ENCODE measurements around the gene AGAP3. TPM values are rescaled to one million over a fixed set of nuclear protein-coding genes. Genes with fewer than 3 reads are reported as not detected.

AGAP3 gene
- total RNA-seq, 3 donors from 2014 or later (not counting 1 experiment from before 2014, with no cell fraction given) = 27.7 to 46.9 (median 42.8) TPM

DNA sequence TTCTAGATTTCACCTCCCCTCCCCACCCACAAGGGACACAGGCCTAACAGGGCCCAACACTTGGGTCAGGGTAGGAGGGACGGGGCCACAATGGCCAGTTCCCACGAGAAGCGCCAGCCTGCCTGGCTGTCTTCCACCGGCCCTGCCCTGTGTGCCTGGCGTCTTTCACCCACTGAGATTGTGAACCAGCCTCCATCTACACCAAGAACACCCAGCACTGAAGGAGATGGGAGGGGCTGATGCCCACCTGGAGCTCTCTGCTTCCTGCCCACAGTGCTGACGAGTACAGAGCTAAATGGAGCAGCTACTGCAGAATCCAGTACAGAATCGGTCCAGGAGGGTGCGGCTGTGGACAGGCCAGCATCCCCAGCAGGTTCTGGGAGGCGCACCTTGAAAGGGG is 40.3 kb upstream of the AGAP3 start:
- Mint-ChIP-seq H3K9me3 (no peaks in the 10 kb centered on the region), H3K4me3 (no peak overlapping the region), H3K4me1 (peaks cover 0 to 5% of the 10 kb centered on the region in 2 donors), H3K27me3 (ENCODE audit: low read depth in 2 of 2) (peaks cover 0 to 3% of the 10 kb centered on the region in 2 donors), H3K36me3 (no peaks in the 10 kb centered on the region), H3K27ac (no peak overlapping the region)
- TF ChIP-seq, protein P1, sequence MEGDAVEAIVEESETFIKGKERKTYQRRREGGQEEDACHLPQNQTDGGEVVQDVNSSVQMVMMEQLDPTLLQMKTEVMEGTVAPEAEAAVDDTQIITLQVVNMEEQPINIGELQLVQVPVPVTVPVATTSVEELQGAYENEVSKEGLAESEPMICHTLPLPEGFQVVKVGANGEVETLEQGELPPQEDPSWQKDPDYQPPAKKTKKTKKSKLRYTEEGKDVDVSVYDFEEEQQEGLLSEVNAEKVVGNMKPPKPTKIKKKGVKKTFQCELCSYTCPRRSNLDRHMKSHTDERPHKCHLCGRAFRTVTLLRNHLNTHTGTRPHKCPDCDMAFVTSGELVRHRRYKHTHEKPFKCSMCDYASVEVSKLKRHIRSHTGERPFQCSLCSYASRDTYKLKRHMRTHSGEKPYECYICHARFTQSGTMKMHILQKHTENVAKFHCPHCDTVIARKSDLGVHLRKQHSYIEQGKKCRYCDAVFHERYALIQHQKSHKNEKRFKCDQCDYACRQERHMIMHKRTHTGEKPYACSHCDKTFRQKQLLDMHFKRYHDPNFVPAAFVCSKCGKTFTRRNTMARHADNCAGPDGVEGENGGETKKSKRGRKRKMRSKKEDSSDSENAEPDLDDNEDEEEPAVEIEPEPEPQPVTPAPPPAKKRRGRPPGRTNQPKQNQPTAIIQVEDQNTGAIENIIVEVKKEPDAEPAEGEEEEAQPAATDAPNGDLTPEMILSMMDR (IDR thresholded peaks at IDR 0.05) = no peak
- Histone ChIP-seq H3K9me3 (ENCODE audit: control insufficient read depth, insufficient read depth, low read length) (no peaks in the 10 kb centered on the region), H3K36me3 (ENCODE audit: control insufficient read depth, insufficient read depth, low read length) (peaks cover 6% of the 10 kb centered on the region), H3K4me3 (ENCODE audit: low read length) (no peak overlapping the region), H3K27ac (ENCODE audit: low read length) (no peak overlapping the region), H3K27me3 (ENCODE audit: control insufficient read depth, insufficient read depth, low read length) (no peaks in the 10 kb centered on the region), H3K4me1 (ENCODE audit: control insufficient read depth, insufficient read depth, low read length) (no peaks in the 10 kb centered on the region)
- ATAC-seq = no peak
- intact Hi-C loops (cut with micrococcal nuclease) = no loop called here
- 92% methylated on average over 7 of the region's 9 CpGs for WGBS (ENCODE audit: insufficient coverage)
- no peak for DNase-seq

- WGBS (ENCODE audit: insufficient coverage) = 64% methylated on average over 13 of the region's 14 CpGs
Measured at GRCh38 chr7:151046603-151047573, 39.4 kb upstream of the AGAP3 start.

GRCh38 chr7:151047976-151048815 is 38.1 kb upstream of the AGAP3 start, which contains the start of gene ASIC3:
TSS of gene ASIC3 (plus strand) at chr7:151048531. CDS start at chr7:151048886, 355 bp downstream.
- H3K4me3 ChIP-seq (ENCODE audit: low read length) = no peak within 1 kb of the TSS
- intact Hi-C loops (cut with micrococcal nuclease) = no loop called here
- H3K9me3 ChIP-seq (ENCODE audit: control insufficient read depth, insufficient read depth, low read length) = no peaks in the 10 kb centered on the region
- peaks cover 6% of the 10 kb centered on the region for H3K36me3 ChIP-seq (ENCODE audit: control insufficient read depth, insufficient read depth, low read length)
- 95% methylated on average over 22 of the region's 22 CpGs for WGBS (ENCODE audit: insufficient coverage)
- Mint-ChIP-seq H3K4me1 (peaks cover 0 to 10% of the 10 kb centered on the region in 2 donors), H3K36me3 (no peaks in the 10 kb centered on the region), H3K9me3 (no peaks in the 10 kb centered on the region), H3K27ac (no peak within 1 kb of the TSS), H3K27me3 (ENCODE audit: low read depth in 2 of 2) (peaks cover 0 to 9% of the 10 kb centered on the region in 2 donors), H3K4me3 (no peak within 1 kb of the TSS)
- H3K27ac ChIP-seq (ENCODE audit: low read length) = no peak within 1 kb of the TSS
- H3K27me3 ChIP-seq (ENCODE audit: control insufficient read depth, insufficient read depth, low read length) = no peaks in the 10 kb centered on the region
- no peak for ATAC-seq
- H3K4me1 ChIP-seq (ENCODE audit: control insufficient read depth, insufficient read depth, low read length) = peaks cover 4% of the 10 kb centered on the region
- no peak for DNase-seq
- TF ChIP-seq, protein P1 (IDR thresholded peaks at IDR 0.05) = no peak

More at GRCh38 chr7:151046603-151047573, 39.4 kb upstream of the AGAP3 start:
- Mint-ChIP-seq H3K27ac (no peak overlapping the region), H3K4me1 (peaks cover 0 to 5% of the 10 kb centered on the region in 2 donors), H3K36me3 (no peaks in the 10 kb centered on the region), H3K4me3 (no peak overlapping the region), H3K9me3 (no peaks in the 10 kb centered on the region), H3K27me3 (ENCODE audit: low read depth in 2 of 2) (peaks cover 0 to 5% of the 10 kb centered on the region in 2 donors)
- Histone ChIP-seq H3K9me3 (ENCODE audit: control insufficient read depth, insufficient read depth, low read length) (no peaks in the 10 kb centered on the region), H3K27me3 (ENCODE audit: control insufficient read depth, insufficient read depth, low read length) (no peaks in the 10 kb centered on the region), H3K4me3 (ENCODE audit: low read length) (no peak overlapping the region), H3K27ac (ENCODE audit: low read length) (no peak overlapping the region), H3K36me3 (ENCODE audit: control insufficient read depth, insufficient read depth, low read length) (peaks cover 6% of the 10 kb centered on the region), H3K4me1 (ENCODE audit: control insufficient read depth, insufficient read depth, low read length) (peaks cover 4% of the 10 kb centered on the region)
- DNase-seq (no peak), ATAC-seq (no peak)
- intact Hi-C loops (cut with micrococcal nuclease) = no loop called here
- TF ChIP-seq, protein P1 (IDR thresholded peaks at IDR 0.05) = no peak
